NCI-H748 (cell line): ENCODE measurements around the gene PICALM.
"Not testable (repeated sequence)": the region's sequence is repeated elsewhere in the genome, so short reads cannot be mapped to it uniquely, and the experiment has no call there.

Source experiments
- DNase-seq: peaks from one replicate; lab custom pipeline; 2025; ENCODE audit not compliant: unreplicated experiment; lab: John Stamatoyannopoulos, UW

The PICALM gene

DNA sequence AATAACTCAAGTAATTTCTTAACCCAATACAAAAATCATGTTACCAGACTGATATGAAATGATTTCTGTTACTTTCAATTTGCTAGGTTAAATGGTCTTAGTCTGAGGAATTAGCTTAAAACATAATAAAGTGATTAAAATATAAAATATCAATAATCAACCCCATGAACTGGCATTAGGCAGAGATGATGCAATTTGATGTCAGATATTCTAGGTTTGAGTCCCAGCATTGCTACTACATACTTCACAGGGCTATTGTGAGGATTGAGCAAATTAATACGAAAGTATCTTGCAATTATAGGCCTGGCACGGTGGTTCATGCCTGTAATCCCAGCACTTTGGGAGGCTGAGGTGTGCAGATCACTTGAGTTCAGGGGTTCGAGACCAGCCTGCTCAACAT lies 66.5 kb downstream of the PICALM start:
- DNase-seq: no peak

GRCh38 chr11:85991508-85991907 lies 77.4 kb downstream of the PICALM start:
- DNase-seq: no peak

GRCh38 chr11:85989746-85990145 lies 79.1 kb downstream of the PICALM start:
- no peak for DNase-seq

- DNase-seq: no peak
Observed at GRCh38 chr11:85988780-85989179, 80.1 kb downstream of the PICALM start.

- DNase-seq: no peak
Observed at GRCh38 chr11:85977751-85978160, 91.1 kb downstream of the PICALM start.

DNA sequence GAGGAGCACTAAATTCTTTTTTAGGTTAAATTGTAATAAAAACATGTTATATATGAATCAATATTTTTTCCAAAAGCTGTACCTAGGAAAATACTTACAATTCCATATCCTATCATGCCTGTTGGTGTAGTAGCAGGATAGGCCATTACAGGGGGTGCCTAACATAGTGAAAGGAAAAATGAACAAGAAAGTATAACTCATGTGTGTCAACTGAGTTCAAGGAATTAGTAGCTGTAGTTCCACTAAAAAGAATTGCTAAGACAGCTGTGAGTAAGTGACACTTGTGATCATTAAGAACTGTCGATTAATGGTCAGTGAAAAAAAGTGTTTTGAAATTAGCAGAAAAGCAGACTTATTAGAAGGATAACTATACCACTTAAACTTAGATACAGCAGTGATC lies 92.4 kb downstream of the PICALM start:
- DNase-seq: no peak

DNA sequence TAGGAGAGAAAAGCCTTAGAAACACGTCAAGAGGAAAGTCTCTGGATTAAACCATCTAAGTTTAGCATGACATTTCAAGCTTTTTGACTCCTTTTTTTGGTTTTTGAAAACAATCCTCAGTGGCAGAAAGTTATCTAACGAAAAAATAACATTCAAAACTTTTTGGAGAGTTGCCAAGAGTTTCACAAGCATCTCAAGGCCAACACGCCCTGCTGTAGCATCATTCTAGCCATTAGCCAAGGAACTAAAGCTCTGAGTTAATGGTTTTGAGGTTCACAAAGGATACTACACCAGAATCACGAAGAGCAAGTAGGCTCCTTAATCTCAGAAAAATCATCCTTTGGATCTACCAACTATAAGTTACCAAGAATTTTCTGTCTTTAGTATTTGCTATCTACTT lies 94.8 kb downstream of the PICALM start:
- DNase-seq: no peak

DNA sequence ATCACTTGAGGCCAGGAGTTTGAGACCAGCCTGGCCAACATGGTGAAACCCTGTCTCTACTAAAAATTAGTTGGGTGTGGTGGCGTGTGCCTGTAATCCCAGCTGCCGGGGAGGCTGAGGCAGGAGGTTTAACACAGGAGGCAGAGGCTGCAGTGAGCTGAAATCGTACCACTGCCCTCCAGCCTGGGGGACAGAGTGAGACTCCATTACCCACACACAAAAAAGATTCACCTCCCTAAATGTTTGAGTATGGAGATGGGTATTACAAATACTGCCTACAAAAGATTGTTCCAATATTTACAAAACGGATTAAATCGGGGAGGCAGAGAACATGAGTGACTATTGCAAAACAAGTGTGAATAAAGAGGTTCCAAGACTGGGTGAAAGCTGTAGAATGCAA lies 98.3 kb downstream of the PICALM start:
- DNase-seq: no peak

GRCh38 chr11:85967457-85967856 lies 101.4 kb downstream of the PICALM start:
- no peak for DNase-seq

DNA sequence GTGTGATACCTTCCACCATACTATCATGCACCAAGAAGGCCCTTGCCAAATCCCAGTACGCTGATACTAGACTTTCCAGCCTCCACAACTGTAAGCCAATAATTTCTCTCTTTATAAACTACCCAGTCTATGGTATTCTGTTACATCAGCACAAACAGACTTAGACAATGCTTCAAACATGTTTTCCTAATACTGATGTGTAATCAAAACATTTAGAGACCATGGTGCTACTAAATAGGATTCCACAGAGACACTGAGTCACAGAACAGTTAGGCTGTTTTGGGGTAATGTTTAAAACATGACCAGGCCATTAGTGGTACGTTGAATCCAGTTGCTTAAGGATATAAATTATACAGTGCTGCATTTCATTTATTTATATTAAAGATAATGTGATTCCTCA lies 103.7 kb downstream of the PICALM start:
- no peak for DNase-seq

GRCh38 chr11:85961930-85962363 lies 106.9 kb downstream of the PICALM start:
- peak; percentile 2 for DNase-seq

DNA sequence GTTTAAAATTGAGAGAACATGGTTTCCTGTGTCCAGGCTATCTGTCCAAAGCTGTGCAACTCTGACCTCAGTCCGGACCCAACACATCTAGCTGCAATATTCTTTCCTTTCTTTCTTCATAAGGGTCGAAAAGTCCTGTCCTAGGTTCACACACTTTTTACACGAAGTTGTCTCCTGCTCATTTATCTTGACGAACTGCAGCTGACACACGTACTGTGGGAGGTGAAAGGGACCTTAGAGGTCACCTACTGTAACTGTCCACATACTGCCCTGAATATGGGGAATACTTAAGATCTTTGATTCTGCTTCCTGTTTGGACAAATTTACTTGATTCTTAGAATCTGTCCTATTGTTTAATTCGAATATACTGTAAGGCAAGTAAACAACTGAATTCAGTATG lies 107.8 kb downstream of the PICALM start:
- no peak for DNase-seq

- no peak for DNase-seq
Observed at GRCh38 chr11:85960678-85961077, 108.2 kb downstream of the PICALM start.

GRCh38 chr11:85955531-85955930 lies 113.4 kb downstream of the PICALM start:
- DNase-seq: no peak

- no peak for DNase-seq
Observed at GRCh38 chr11:85953491-85954143, 115.3 kb downstream of the PICALM start.

DNA sequence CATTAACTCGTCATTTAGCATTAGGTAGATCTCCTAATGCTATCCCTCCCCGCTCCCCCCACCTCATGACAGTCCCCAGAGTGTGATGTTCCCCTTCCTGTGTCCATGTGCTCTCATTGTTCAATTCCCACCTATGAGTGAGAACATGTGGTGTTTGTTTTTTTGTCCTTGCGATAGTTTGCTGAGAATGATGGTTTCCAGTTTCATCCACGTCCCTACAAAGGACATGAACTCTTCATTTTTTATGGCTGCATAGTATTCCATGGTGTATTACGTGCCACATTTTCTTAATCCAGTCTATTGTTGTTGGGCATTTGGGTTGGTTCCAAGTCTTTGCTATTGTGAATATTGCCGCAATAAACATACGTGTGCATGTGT lies 116.8 kb downstream of the PICALM start:
- not testable (repeated sequence) for DNase-seq

GRCh38 chr11:85951428-85952107 lies 117.3 kb downstream of the PICALM start:
- no peak for DNase-seq

DNA sequence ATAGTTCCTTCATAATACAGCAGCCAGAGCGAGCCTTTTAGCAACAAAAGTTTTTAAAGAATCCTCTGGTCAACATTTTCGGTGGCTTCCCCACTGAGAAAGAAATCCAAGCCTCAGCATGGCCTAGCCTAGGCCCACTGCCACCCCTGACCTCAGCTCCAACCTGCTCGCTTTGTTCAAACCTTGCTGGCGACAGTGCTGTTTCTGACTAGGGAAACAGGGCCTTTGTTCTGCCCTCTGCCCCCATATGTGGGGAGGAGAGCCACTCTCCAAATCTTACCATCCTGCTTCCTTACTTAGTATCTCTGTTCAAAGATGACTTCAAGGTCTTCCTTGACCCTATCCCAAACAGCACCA lies 117.9 kb downstream of the PICALM start:
- no peak for DNase-seq

- DNase-seq: no peak
Observed at GRCh38 chr11:85950317-85951048, 118.4 kb downstream of the PICALM start.

DNA sequence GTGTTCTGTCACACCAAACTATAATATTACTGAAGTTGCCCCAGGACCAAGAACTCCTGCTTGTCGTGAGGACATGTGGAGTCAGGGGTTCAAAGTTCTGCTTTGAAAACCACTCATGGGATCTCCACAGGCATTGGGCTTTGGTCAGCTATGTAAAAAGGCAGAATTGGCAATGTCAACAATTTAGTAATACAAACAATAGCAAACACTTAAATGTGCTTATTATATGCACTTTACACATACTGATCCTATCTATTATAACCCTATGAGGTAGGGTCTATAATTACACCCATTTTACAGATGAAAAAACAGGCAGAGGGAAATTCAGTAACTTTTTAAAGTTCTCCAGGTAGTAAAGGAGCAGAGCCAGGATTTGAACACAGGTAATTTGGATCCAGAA lies 119.1 kb downstream of the PICALM start:
- no peak for DNase-seq

GRCh38 chr11:85948884-85949283 lies 120.0 kb downstream of the PICALM start:
- no peak for DNase-seq
